ENCODE measurements around the gene CDYL2.

CDYL2 gene

GRCh38 chr16:80746231-80746630 is 58.2 kb downstream of the CDYL2 start:
- TF ChIP-seq ZC3H10 (CRISPR knock-in tag; IDR thresholded peaks at IDR 0.05) (no peak), ZFP3 (CRISPR knock-in tag; IDR thresholded peaks at IDR 0.05) (no peak), POU6F1 (CRISPR knock-in tag; IDR thresholded peaks at IDR 0.05; ENCODE audit: borderline replicate concordance, low read depth) (no peak), SNAI2 (CRISPR knock-in tag; IDR thresholded peaks at IDR 0.05) (no peak), TSHZ2 (CRISPR knock-in tag; IDR thresholded peaks at IDR 0.05) (no peak), ZNF8 (CRISPR knock-in tag; IDR thresholded peaks at IDR 0.05) (no peak), PATZ1 (CRISPR knock-in tag; IDR thresholded peaks at IDR 0.05; ENCODE audit: borderline replicate concordance) (no peak), BACH2 (CRISPR knock-in tag; IDR thresholded peaks at IDR 0.05; ENCODE audit: borderline replicate concordance) (no peak)
- no peak for ATAC-seq

- no peak for ATAC-seq
These were observed 59.5 kb downstream of the CDYL2 start for GRCh38 chr16:80744856-80745255.

More at GRCh38 chr16:80744856-80745255, 59.5 kb downstream of the CDYL2 start:
- TF ChIP-seq CREB5 (CRISPR knock-in tag; IDR thresholded peaks at IDR 0.05; ENCODE audit: low read depth) (no peak), RARB (CRISPR knock-in tag; IDR thresholded peaks at IDR 0.05) (no peak), ARNTL (CRISPR knock-in tag; IDR thresholded peaks at IDR 0.05; ENCODE audit: borderline replicate concordance, low read depth) (no peak), ZNF70 (CRISPR knock-in tag; IDR thresholded peaks at IDR 0.05) (no peak), PATZ1 (CRISPR knock-in tag; IDR thresholded peaks at IDR 0.05; ENCODE audit: borderline replicate concordance) (no peak), POU6F1 (CRISPR knock-in tag; IDR thresholded peaks at IDR 0.05; ENCODE audit: borderline replicate concordance, low read depth) (no peak), ISL1 (CRISPR knock-in tag; IDR thresholded peaks at IDR 0.05) (no peak), BACH2 (CRISPR knock-in tag; IDR thresholded peaks at IDR 0.05; ENCODE audit: borderline replicate concordance) (no peak), CSDC2 (CRISPR knock-in tag; IDR thresholded peaks at IDR 0.05) (no peak), GLIS3 (CRISPR knock-in tag; IDR thresholded peaks at IDR 0.05) (no peak), TCF4 (CRISPR knock-in tag; IDR thresholded peaks at IDR 0.05; ENCODE audit: borderline replicate concordance) (no peak), TSHZ2 (CRISPR knock-in tag; IDR thresholded peaks at IDR 0.05) (no peak)

Measured in SK-N-SH treated with all-trans-retinoic acid at 6 μM for 48 hours (cell line).